ENCODE results near the gene CRIM1. TPM values are rescaled to one million over a fixed set of nuclear protein-coding genes. Genes with fewer than 3 reads are reported as not detected.

Gene CRIM1
- total and polyA plus RNA-seq, 2 donors (not counting 1 experiment from before 2014, with no cell fraction given): 364 to 661 TPM

- TF ChIP-seq, protein P1, sequence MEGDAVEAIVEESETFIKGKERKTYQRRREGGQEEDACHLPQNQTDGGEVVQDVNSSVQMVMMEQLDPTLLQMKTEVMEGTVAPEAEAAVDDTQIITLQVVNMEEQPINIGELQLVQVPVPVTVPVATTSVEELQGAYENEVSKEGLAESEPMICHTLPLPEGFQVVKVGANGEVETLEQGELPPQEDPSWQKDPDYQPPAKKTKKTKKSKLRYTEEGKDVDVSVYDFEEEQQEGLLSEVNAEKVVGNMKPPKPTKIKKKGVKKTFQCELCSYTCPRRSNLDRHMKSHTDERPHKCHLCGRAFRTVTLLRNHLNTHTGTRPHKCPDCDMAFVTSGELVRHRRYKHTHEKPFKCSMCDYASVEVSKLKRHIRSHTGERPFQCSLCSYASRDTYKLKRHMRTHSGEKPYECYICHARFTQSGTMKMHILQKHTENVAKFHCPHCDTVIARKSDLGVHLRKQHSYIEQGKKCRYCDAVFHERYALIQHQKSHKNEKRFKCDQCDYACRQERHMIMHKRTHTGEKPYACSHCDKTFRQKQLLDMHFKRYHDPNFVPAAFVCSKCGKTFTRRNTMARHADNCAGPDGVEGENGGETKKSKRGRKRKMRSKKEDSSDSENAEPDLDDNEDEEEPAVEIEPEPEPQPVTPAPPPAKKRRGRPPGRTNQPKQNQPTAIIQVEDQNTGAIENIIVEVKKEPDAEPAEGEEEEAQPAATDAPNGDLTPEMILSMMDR (conservative IDR thresholded peaks at IDR 0.05 in 1 of 2, IDR thresholded peaks at IDR 0.05 in 1 of 2; ENCODE audit: low read depth in 1 of 2, low read length in 2 of 2): no peak
- no peak for TF ChIP-seq EZH2 (IDR thresholded peaks at IDR 0.05; ENCODE audit: low read length, missing control alignments)
- peak overlapping the region; percentile 72 for H3K4me2 ChIP-seq (ENCODE audit: extremely low read depth, insufficient read depth, low read length)
- H3K79me2 ChIP-seq (ENCODE audit: control insufficient read depth, insufficient read depth, low read length): peaks cover 99% of the 10 kb centered on the region
- peaks cover 54% of the 10 kb centered on the region for H3K4me1 ChIP-seq (ENCODE audit: control insufficient read depth, extremely low read depth, insufficient read depth, low read length)
- no peaks in the 10 kb centered on the region for H3K27me3 ChIP-seq (ENCODE audit: control insufficient read depth, insufficient read depth, low read length)
- DNase-seq (ENCODE audit: low read depth in 2 of 2): no peak
- H3K9me3 ChIP-seq (ENCODE audit: control insufficient read depth, insufficient read depth, low read depth, low read length): no peaks in the 10 kb centered on the region
- H3K9ac ChIP-seq (ENCODE audit: insufficient read depth, low read length): no peak overlapping the region
- no peak overlapping the region for H3K27ac ChIP-seq (ENCODE audit: insufficient read depth, low read length)
- no peak overlapping the region for H2AFZ ChIP-seq (ENCODE audit: low read length)
- H3K36me3 ChIP-seq (ENCODE audit: control insufficient read depth, insufficient read depth, low read length): peaks cover 3% of the 10 kb centered on the region
- H3K4me3 ChIP-seq (replicated peaks in 1 of 4; ENCODE audit: control extremely low read depth in 1 of 4, insufficient read depth in 1 of 4, low read depth in 3 of 4, low read length in 4 of 4): peak overlapping the region in 1 of 4 experiments; percentile 18
- peaks cover 3% of the 10 kb centered on the region for H4K20me1 ChIP-seq (ENCODE audit: control insufficient read depth, extremely low read depth, insufficient read depth, low read length)
Observed at GRCh38 chr2:36367486-36367885, 11.9 kb downstream of the CRIM1 start.

- peaks cover 99% of the 10 kb centered on the region for H3K79me2 ChIP-seq (ENCODE audit: control insufficient read depth, insufficient read depth, low read length)
- peaks cover 3% of the 10 kb centered on the region for H3K36me3 ChIP-seq (ENCODE audit: control insufficient read depth, insufficient read depth, low read length)
- H3K4me2 ChIP-seq (ENCODE audit: extremely low read depth, insufficient read depth, low read length): peak overlapping the region; percentile 72
- H3K4me1 ChIP-seq (ENCODE audit: control insufficient read depth, extremely low read depth, insufficient read depth, low read length): peaks cover 55% of the 10 kb centered on the region
- TF ChIP-seq, protein P1 (conservative IDR thresholded peaks at IDR 0.05 in 1 of 2, IDR thresholded peaks at IDR 0.05 in 1 of 2; ENCODE audit: low read depth in 1 of 2, low read length in 2 of 2): no peak
- TF ChIP-seq EZH2 (IDR thresholded peaks at IDR 0.05; ENCODE audit: low read length, missing control alignments): no peak
- H3K4me3 ChIP-seq (replicated peaks in 1 of 4; ENCODE audit: control extremely low read depth in 1 of 4, insufficient read depth in 1 of 4, low read depth in 3 of 4, low read length in 4 of 4): peak overlapping the region in 1 of 4 experiments; percentile 18
- no peaks in the 10 kb centered on the region for H3K27me3 ChIP-seq (ENCODE audit: control insufficient read depth, insufficient read depth, low read length)
- H3K27ac ChIP-seq (ENCODE audit: insufficient read depth, low read length): peak overlapping the region; percentile 28
- DNase-seq (ENCODE audit: low read depth in 2 of 2): peak in 1 of 2 donors; percentile 57
- H3K9ac ChIP-seq (ENCODE audit: insufficient read depth, low read length): no peak overlapping the region
- H3K9me3 ChIP-seq (ENCODE audit: control insufficient read depth, insufficient read depth, low read depth, low read length): no peaks in the 10 kb centered on the region
- H4K20me1 ChIP-seq (ENCODE audit: control insufficient read depth, extremely low read depth, insufficient read depth, low read length): peaks cover 3% of the 10 kb centered on the region
- H2AFZ ChIP-seq (ENCODE audit: low read length): no peak overlapping the region
Observed at GRCh38 chr2:36367895-36368353, 12.3 kb downstream of the CRIM1 start.

GRCh38 chr2:36368438-36368837 is 12.9 kb downstream of the CRIM1 start:
- Histone ChIP-seq H3K4me2 (ENCODE audit: extremely low read depth, insufficient read depth, low read length) (peak overlapping the region; percentile 72), H3K4me1 (ENCODE audit: control insufficient read depth, extremely low read depth, insufficient read depth, low read length) (peaks cover 60% of the 10 kb centered on the region), H3K9ac (ENCODE audit: insufficient read depth, low read length) (no peak overlapping the region), H2AFZ (ENCODE audit: low read length) (no peak overlapping the region), H3K27ac (ENCODE audit: insufficient read depth, low read length) (peak overlapping the region; percentile 28), H3K4me3 (replicated peaks in 1 of 4; ENCODE audit: control extremely low read depth in 1 of 4, insufficient read depth in 1 of 4, low read depth in 3 of 4, low read length in 4 of 4) (no peak overlapping the region), H3K9me3 (ENCODE audit: control insufficient read depth, insufficient read depth, low read depth, low read length) (no peaks in the 10 kb centered on the region), H3K79me2 (ENCODE audit: control insufficient read depth, insufficient read depth, low read length) (peaks cover 99% of the 10 kb centered on the region), H3K36me3 (ENCODE audit: control insufficient read depth, insufficient read depth, low read length) (peaks cover 3% of the 10 kb centered on the region), H4K20me1 (ENCODE audit: control insufficient read depth, extremely low read depth, insufficient read depth, low read length) (peaks cover 3% of the 10 kb centered on the region), H3K27me3 (ENCODE audit: control insufficient read depth, insufficient read depth, low read length) (no peaks in the 10 kb centered on the region)
- TF ChIP-seq, protein P1 (conservative IDR thresholded peaks at IDR 0.05 in 1 of 2, IDR thresholded peaks at IDR 0.05 in 1 of 2; ENCODE audit: low read depth in 1 of 2, low read length in 2 of 2): no peak
- no peak for TF ChIP-seq EZH2 (IDR thresholded peaks at IDR 0.05; ENCODE audit: low read length, missing control alignments)
- no peak for DNase-seq (ENCODE audit: low read depth in 2 of 2)

Data from fibroblast of lung (primary cell).